GM12878 (cell line): ENCODE data around the gene CDON.

Experiments
- CBFB ChIP-seq: IDR thresholded peaks from 2 replicates; pipeline ENCODE4 v1.6.1; 2016; ENCODE audit warnings: antibody characterized with exemption, low read depth
- CTCF ChIP-seq, 3 experiments: IDR thresholded peaks in 2 of 3; conservative IDR thresholded peaks in 1 of 3; 2 replicates each; pipeline ENCODE4 v1.5.1; 2011; ENCODE audit warnings: low read depth in 3 of 3, low read length in 3 of 3, mild to moderate bottlenecking in 3 of 3, control low read depth in 2 of 3, moderate library complexity in 2 of 3, inconsistent platforms in 1 of 3, mixed read lengths in 1 of 3; ENCODE audit not compliant: control insufficient read depth in 2 of 3, insufficient read depth in 1 of 3; ENCODE audit errors: extremely low read depth in 1 of 3
- IRF4 ChIP-seq: IDR thresholded peaks from 2 replicates; pipeline ENCODE4 v1.6.1; 2011; ENCODE audit warnings: low read depth, low read length
- MEF2B ChIP-seq: fragments of 450-650 bp; IDR thresholded peaks from 2 replicates; pipeline ENCODE4 v1.6.1; 2018; ENCODE audit warnings: mild to moderate bottlenecking, moderate library complexity; ENCODE audit not compliant: partially characterized antibody, poor library complexity, severe bottlenecking
- NR2C2 ChIP-seq: IDR thresholded peaks from 2 replicates; pipeline ENCODE4 v1.6.1; 2011; ENCODE audit warnings: borderline replicate concordance, low read depth; ENCODE audit not compliant: control insufficient read depth, insufficient read length
- RB1 ChIP-seq: fragments of 450-650 bp; formaldehyde crosslinking; IDR thresholded peaks from 2 replicates; pipeline ENCODE4 v1.6.1; 2017; ENCODE audit warnings: mild to moderate bottlenecking, borderline replicate concordance
- SP1 ChIP-seq: IDR thresholded peaks from one replicate; pipeline ENCODE4 v1.6.1; 2011; ENCODE audit warnings: low read depth, low read length
- SPI1 ChIP-seq: IDR thresholded peaks from 2 replicates; pipeline ENCODE4 v1.6.1; 2011; ENCODE audit warnings: low read depth, mild to moderate bottlenecking, low read length, moderate library complexity, borderline replicate concordance; ENCODE audit not compliant: insufficient read depth

DNA sequence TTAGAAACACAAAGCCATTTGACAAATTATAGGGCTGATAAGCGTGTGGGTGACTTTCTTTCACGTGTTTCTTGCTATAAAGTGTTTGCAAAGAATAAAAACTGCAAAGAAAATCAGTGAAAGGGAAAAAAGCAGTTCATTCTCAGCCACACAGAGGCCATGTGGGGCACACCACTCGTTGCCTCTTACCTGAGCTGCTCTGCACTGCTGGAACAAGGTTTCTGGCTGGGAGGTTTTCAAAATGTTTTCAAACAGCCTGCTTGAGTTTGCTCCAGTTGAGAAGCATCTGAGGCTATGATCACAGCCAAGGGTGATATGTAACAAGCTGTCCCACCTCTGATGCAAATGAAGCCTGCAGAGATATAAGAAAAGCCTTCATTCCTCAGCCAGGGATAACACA lies 131.6 kb downstream of the CDON start:
- TF ChIP-seq IRF4 (no peak), MEF2B (no peak), RB1 (no peak), SP1 (no peak), SPI1 (no peak), NR2C2 (no peak), CBFB (no peak), CTCF (IDR thresholded peaks at IDR 0.05 in 2 of 3, conservative IDR thresholded peaks at IDR 0.05 in 1 of 3; ENCODE audit: control insufficient read depth in 2 of 3, extremely low read depth in 1 of 3, insufficient read depth in 1 of 3, low read depth in 3 of 3, low read length in 3 of 3) (no peak)
